Hindlimb muscle (tissue), 1 donor: ENCODE results near the gene SCML1. TPM values are rescaled to one million over a fixed set of nuclear protein-coding genes. Genes with fewer than 3 reads are reported as not detected.

Source experiments
- DNase-seq: peaks from one replicate; pipeline ENCODE4 v3.0.0-alpha.2; 2013
- polyA plus RNA-seq: library from polyadenylated mRNA; unstranded; fragments of 120-200 nt; gene quantifications from one replicate; pipeline ENCODE4 v1.2.1, GENCODE V29; 2013; ENCODE audit not compliant: insufficient read length

SCML1 gene
- polyA plus RNA-seq, 1 donor = 12.3 TPM

- no peak for DNase-seq
Observed at GRCh38 chrX:17792826-17793225, 55.5 kb downstream of the SCML1 start.

DNA sequence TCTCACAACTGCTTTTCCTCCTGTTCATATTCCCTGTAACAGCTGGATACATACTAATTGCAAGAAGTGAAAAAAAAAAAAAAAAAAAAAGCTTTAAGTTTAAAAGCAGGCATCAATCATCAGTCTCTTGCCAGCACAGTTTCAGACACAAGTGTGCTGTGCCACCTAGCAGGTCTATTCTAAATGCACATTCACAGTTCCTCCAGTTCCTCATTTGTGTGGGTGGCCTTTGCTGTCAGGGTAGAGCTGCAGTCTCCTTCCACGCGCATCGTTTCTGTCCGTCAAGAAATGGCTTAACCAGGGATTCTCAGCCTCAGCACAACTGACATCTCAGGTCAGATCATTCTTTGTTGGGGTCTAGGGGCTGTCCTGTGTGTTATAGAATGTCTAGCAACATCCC is 61.6 kb downstream of the SCML1 start:
- DNase-seq = no peak

GRCh38 chrX:17801431-17801830 is 64.1 kb downstream of the SCML1 start:
- no peak for DNase-seq

DNA sequence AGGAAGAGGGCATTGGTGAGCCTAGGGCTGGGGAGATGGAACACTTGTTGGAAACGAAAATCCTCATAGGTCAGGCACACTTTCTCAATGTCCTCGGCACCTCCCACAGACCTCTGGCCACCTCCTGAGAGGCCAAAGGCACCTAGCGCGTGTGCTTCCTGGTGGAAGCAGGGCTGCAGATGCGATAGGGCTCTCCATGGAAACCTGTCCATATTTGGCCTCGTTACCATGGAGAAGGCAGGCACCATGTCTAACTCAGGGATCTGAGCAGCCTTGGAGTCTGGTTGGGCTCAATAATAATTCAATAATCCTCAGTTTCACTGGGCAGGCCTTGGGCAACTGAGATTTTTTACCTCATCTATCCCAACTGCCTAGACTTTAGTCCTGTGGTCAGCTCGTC is 65.5 kb downstream of the SCML1 start:
- DNase-seq = no peak

DNA sequence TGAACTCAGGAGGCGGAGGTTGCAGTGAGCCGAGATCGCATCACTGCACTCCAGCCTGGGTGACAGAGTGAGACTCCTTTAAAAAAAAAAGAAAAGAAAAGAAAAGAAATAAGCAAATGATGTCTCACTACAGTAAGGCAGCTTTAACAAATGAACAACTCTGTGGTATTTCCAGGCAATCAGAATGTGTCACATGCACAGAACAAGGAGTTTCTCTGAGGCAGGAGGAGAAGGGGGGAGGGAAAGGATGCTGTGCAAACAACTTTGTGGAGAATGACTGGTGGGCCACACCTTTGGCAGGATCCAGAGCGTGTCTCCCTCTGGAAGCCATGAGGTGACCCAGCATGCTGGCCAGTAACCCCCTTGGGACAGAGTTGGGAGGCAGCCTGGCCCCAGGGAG is 66.2 kb downstream of the SCML1 start:
- DNase-seq = no peak

Other genes starting within 250 kb of the SCML1 start
- 9.7 TPM for gene RAI2, start 123.8 kb downstream of the SCML1 start, polyA plus RNA-seq